ENCODE data around the gene PLCL2.
"Not testable (repeated sequence)": the region's sequence is repeated elsewhere in the genome, so short reads cannot be mapped to it uniquely, and the experiment has no call there.

PLCL2 gene

DNA sequence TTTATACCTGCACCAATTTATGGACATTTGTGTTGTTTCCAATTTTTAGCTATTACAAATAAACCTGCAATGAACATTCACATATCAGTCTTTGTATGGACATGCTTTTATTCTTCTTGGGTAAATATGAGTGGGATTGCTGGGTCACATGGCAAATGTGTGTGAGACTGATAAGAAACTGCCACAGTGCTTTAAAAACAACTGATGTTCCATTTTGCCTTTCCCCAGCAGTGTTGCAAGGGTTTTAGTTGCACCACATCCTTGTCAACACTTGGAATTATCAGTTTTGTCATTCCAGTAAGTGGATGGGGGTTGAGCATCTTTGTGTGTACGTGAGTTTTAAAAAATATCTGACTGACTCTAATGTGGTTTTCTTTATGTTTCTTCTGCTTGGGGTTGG is 191.2 kb downstream of the PLCL2 start:
- no peak for DNase-seq (ENCODE audit: low spot score)

DNA sequence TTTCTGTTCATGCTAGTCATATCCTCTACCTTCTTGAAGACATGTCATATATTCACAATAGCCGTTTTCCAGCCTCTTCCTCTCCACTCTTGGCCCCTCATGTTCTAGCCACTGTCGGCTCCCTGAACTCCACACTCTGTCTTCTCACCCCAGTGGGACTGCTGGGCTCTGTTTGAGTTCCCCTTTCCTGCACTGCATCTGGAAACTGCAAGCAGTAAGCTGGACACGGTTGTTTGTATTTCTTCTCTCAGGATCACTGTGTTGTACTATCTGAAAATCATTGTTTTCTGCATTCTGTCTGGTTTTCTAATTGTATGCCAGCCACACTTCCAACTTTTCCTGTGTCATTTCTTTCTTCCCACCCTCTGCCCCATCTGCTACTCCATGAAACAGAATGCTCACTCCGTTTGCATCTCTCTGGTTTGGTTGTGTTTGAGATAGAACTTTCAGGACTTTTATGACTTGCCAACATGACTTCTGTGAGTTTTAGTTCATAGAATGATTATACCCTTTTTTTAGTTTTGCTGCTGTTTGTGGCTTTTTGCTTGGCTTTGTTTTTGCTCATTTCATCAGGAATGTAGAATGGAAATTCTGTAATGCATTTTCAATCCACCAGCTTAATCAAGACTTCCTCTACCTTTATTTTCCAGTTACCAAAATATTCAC is 192.3 kb downstream of the PLCL2 start:
- no peak for DNase-seq (ENCODE audit: low spot score)

DNA sequence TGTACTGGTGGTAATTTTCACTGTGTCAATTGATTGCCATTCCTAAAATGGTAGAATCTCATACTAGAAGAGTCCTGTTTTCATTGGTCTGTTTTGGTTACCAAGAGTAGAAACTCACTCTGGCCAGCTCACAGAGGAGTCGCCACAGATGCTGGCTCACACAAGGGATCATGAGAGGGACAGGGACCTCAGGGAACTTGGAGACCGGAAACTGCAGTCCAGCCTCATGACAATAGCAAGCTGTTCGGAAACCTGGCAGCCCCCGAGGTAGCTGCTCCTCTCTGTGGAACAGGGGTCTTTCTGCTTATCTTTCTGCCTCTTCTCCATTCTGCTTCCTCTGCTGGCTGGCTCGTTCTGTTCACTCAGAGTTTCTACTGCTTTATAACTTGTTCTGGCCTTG is 192.9 kb downstream of the PLCL2 start:
- DNase-seq (ENCODE audit: low spot score), result no peak

DNA sequence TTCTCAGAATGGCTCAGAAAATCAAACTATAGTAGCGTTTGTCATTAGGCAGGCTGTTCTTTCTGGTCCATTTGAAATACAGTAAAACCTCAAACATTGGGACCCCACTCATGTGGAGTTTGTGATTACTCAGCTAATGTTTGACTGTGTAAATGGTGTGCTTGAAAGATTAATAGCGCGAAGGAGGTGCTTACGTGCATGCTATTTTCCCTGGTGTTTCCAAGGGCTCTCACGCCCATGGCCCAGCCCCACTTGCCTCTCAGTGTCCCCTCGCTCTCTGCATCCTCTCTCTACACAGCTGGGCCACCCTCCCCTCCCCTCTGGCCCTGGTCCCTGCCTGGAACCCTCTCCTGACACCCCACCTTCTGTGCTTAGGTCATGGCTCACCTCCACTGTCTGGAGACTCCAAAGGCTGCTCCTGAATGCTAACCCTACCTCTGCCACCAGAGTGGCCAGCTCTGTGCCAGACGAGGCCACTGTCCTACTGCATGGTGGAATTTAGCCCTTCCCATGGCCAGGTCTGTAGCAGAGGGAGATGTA is 194.2 kb downstream of the PLCL2 start:
- DNase-seq (ENCODE audit: low spot score), result no peak

DNA sequence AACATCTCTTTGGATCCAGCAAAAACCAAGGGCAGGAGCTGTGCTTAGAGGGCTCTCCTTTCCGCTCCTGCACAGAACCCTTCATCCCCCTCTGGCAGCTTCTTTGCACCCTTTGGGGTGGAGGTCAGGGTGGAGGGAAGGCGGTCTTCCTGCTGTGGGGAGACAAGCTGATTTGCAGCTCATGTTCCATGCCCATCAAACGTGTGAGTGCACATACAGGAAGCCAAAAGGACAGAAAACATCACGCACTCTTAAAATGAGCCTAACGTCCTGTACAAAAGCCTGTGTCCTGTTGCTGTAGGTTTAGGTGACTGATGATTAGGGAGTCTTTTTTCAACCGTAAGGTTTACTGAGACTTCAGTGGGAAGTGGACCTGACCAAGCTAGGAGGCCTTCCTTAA is 195.2 kb downstream of the PLCL2 start:
- DNase-seq (ENCODE audit: low spot score), result no peak

DNA sequence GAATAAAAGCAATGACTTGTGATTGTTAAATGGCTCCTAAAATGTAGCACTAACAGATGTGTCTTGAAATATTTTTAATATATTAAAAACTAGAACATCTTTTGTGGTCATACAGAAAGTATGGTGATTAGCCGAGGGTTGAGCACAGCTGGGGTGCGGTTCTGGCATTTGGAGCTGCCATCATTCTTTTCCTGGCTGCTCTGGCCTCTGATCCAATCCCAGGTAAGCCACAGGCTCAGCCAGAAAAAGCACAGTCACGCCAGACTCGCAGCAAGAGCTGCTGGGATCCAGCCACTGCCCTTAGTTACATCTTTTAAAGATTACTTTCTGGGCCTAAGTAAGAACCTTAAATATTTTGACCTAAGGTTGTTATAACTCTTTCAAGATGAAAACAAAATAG is 196.8 kb downstream of the PLCL2 start:
- DNase-seq (ENCODE audit: low spot score), result no peak

DNA sequence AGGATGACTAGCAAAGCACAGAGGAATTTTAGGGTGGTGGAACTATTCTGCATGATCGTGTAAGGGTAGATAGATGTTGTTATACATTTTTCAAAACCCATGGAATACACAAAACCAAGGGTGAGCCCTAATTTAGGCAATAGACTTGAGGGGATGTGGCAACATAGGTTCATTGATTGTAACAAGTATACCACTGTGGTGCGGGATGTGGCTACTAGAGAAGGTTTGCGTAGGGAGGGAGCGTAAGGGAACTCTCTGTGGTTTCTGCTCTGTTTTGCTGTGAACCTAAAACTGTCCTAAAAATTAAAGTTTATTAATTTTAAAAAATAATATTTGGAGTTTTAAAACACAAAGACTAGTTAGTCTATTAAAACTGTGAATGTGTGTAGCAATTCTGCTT is 202.8 kb downstream of the PLCL2 start:
- DNase-seq (ENCODE audit: low spot score), result no peak

DNA sequence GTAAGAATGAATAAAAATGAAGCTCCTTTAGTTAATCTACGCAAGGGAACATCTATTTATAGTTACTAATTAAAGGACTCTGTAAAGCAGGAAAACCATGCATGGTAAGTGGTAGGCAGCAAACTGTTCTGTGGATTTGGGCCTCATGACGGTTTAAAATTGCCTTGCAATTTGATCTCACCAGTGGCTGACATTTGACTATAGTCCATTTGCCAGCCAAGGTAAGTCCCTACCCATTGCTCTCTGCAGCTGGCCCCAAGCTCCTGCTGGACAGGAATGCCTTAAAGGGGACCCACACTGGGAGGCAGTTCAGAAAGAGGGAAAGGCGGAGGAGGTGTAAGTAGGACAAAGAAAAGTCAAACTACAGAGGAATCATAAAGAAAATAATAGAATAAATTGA is 203.3 kb downstream of the PLCL2 start:
- no peak for DNase-seq (ENCODE audit: low spot score)

DNA sequence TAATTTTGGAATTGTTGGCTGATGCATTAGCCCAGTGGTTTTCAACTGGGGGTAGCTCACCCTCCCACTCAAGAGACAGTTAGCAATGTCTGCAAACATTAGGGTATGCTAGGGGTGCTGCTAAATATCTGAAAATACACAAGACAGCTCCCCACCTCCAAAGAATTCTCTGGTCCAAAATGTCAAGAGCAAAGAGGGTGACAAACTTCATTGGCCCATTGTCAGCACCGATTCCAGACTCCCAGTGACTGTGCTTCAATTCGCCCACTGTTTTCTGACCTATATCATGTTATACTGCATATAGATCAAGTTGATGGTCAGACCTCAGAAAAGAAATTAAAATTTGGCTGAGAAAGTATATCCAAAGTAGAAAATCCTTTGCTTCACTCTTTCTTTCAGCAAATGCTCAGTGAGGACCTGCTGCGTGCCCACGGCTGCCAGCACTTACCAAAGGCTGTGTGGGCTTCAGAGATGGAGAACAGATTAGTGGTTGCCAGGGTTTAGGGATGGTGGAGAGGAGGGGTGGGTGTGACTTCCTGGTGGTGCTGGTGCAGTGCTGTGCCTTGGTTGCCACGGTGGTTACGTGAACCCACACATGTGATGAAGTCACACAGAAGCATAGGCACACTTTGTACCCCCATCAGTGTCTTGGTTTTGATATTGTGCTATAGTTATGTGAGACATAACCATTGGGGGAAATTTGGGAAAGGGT is 204.0 kb downstream of the PLCL2 start:
- no peak for DNase-seq (ENCODE audit: low spot score)

DNA sequence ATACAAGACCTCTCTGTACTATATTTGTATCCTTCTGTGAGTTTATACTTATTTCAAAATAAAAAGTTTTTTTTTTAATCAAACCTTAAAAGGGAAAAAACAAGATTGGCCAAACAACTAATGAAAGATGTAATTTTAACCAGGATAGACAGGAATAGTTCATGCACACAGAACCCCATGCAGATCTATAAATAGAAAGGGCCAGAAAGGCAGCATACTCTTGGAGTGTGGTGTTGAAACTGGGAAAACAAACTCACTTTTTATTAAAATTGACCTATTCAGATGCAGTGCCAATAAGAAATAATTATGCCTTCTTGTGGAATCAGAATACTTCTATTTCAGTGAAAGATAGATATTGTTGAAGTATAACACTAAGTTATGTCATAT is 204.6 kb downstream of the PLCL2 start:
- no peak for DNase-seq (ENCODE audit: low spot score)

DNA sequence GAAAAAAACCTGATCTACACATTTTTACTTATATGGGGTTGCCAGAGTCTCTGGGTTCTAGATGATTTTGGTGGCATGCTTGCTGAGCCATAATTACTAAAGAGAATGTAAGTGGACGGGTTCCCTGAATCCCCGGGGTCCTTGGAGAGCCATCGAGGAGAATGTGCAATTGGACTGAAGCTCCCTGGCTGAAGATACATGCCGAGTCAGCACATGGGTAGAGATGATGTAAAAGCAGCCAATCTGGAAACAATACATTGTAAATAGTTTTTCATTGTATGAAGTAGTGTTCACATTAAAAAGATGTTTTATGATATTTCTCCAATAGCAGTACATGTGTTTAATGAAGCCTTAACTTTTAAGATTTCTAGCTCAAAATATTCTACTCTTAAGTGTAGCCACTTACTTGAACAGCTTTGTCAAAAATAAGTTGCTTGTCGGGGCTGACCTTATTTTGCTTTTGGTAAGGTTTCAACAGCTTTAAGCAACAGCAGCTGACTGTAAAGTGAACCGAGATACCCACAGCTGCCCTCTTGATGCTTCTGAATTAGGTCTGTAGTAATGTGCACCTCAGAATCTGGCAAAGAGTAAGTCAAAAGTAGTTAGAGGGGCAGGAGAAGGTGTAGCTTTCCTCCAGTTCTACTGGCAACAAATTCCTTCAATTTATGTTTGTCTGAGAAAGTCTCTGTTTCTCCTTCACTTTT is 205.7 kb downstream of the PLCL2 start:
- DNase-seq (ENCODE audit: low spot score), result no peak

DNA sequence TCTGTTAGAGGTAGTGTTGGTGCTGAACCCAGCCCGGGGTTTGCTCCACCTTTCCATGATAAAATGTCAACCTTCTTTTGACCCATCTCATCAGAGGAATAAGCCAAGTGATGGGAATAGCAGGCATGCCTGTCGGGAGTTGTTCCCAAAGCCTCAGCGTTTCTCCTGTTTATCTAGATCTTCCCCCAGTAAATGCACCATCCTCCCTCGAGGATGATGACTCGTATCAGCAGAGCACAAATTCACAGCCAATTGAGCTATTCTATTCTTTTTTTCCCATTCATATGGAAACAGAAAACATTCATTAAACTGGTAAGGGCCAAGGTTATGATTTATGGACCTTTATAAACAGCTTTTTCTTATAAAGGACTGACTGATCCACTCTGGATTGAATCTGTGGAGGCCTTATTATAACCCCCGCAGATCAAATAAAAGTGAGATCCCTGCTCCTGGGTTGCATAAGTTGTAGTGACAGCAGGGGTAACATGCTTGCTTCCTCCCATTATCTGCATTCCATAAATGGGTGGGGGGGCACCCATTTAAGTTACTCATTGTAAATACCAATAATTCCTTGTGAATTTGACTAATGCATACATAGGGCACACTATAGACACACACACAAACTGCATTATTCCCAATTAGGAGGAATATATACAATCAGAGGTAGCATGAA is 207.3 kb downstream of the PLCL2 start:
- no peak for DNase-seq (ENCODE audit: low spot score)

DNA sequence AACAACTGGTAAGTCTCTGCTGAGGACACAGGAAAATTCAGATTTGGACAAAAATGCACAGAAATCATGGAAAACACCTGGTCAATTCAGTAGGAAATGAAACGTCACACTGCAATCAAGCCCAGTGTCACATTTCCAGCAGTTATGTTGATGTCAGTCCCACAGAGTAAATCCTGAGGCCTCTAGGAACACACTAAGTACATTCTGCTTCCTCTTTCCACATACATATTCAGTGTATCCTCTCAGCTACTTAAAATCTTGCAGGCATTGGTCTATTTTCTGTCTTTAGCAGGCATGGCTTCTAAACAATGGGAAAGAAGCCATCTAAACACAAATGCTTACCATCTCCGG is 207.8 kb downstream of the PLCL2 start:
- DNase-seq (ENCODE audit: low spot score), result no peak

DNA sequence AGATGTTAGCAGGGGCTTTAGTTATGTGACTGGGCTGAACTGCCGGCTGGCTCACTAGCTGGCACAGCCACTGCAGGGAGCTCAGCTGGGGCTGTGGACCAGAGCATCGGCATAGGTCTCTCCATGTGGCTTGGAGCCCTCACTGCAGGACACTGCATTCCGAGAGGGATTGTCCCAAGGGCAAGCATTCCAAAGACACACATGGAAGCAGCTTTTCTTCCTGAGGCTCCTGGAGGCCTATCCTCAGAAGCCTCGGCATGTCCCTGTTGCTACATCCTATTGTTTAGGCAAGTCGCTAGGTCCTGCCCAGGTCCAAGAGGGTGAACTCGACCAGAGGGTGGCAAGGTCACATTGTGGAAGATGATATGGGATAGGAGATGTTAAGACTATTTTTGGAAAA is 209.8 kb downstream of the PLCL2 start:
- no peak for DNase-seq (ENCODE audit: low spot score)

DNA sequence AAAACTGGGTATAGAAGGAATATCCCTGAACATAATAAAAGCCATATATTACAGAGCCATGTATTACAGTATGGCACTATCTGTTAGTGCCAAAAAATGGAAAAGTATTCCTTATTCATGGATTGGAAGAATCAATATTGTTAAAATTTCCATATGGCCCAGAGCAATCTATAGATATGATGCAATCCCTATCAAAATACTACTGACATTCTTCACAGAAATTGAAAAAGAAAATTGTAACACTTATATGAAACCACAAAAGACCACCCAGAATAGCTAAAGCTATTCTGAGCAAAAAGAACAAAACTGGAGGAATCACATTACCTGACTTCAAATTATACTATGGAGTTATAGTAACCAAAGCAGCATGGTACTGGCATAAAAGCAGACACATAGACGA is 218.8 kb downstream of the PLCL2 start:
- no peak for DNase-seq (ENCODE audit: low spot score)

DNA sequence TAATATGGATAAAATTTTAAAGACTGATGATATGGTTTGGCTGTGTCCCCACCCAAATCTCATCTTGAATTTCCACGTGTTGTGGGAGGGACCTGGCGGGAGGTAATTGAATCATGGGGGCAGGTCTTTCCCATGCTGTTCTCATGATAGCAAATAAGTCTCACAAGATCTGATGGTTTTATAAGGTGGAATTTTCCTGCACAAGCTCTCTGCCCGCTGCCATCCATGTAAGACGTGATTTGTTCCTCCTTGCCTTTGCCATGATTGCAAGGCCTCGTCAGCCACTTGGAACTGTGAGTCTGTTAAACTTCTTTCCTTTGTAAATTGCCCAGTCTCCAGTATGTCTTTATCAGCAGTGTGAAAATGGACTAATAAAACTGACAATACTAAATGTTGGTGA is 222.0 kb downstream of the PLCL2 start:
- DNase-seq (ENCODE audit: low spot score), result not testable (repeated sequence)

DNA sequence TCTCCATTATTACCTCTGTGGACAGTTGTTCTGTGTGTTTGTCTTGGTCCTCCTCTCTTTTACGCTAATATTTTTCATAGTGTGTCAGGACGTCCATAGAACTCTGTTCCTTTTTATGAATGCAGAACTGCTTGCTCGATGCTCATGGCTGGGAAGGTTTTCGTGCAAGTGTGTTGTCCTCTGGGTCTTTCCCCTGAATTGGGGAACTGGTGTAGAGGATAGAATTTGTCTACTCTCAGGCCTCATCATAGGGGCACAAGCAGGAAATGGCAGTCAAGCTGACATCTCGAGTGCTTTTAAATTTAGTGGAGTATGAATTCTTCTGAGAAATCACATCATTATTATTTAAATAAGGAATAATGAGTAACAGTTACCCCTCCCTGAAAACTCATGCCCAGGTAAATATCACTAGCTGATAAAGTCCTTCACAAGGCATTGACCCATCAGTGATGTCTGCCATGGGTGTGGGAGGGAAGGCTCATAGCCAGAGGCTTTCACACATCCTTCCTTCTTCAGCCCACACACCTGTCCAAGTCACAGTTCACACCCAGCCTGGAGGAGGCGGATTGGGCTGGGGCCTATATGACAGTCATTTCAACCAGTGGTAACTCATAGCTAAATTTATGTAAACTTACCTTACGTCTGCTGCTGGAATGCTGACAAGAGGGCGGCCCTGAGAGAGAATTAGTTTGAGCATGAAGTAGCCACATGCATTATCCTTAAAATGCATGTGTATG is 226.1 kb downstream of the PLCL2 start:
- DNase-seq (ENCODE audit: low spot score), result no peak

DNA sequence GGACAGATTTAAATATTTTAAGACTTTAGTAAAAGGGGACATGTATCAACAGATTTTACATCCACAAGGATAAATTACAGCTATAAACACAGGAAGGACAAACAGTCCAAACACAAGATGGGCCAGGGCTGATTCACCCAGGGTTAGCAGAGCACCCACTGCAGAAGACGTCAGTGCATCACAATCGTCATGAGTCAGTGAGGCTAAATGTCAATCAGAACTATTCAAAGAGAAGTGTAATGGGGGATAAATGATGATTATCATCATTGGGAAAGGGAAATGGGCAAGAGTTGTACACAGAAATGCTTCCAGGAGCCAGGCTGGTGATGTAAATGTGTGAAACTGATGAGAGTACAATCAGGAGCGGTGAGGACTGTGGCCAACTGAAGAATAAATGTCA is 226.8 kb downstream of the PLCL2 start:
- DNase-seq (ENCODE audit: low spot score), result no peak

DNA sequence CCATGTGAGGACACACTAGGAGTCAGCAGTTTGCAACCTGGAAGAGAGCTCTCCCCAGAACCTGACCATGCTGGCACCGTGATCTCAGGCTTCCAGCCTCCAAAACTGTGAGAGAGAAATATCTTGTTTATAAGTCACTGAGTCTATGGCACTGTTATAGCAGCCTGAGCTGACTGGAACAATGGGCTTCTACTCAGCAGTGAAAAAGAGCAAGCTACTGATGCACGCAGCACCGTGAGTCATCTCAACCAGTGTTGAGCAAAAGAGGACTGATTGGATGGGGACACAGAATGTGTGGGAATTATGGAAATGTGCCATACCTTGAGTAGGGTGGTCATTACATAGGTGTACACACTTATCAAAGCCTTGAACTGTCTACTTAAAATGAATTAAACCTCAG is 230.4 kb downstream of the PLCL2 start:
- DNase-seq (ENCODE audit: low spot score), result no peak

DNA sequence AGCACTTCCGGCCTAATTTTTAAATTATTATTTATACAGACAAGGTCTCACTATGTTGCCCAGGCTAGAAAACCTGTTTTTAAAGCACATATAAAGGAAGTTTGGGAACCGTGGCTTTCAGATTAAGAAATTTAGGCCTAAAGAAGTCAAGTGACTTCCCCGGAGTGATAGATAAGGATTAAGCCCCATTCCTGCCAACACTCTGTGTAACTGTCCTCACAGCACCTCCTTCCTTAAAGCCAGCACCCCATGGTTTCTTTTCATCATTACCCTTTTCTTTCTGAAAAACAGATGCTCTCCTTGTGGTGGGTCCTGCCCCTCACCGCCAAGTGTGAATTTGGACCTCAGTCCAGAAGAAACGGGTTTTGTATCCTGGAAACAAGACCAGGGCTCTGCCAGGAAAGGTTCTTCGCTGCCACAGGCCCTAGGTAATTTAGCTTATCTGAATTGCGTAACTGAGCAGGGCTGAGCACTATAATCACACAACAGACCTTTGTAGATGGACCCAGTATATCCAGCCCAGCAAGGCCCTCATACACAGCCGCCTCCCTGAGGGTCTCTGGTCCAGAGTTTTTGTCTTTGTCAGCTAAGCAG is 231.3 kb downstream of the PLCL2 start:
- no peak for DNase-seq (ENCODE audit: low spot score)

DNA sequence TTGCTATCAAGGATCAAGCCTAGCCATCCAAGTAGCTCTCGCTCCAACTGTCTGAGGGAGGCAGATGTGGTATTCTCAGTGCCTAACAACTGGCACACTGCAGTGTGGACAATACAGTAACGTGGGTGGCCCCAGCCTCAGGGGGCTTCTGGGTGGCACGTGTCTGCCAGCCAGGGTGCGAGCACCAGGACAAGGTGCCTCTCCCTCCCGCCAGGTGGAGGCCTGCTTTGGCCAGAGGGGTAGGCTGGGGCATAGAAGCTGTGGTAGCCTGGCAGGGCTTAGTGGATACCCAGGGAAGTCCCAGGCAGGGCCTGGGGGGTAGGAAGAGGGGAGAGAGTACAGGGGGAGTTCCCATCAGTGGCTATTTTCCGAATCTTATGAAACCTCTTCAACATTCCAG is 234.0 kb downstream of the PLCL2 start:
- DNase-seq (ENCODE audit: low spot score), result no peak
